ENCODE measurements around the gene TCAP. TPM values are rescaled to one million over a fixed set of nuclear protein-coding genes. Genes with fewer than 3 reads are reported as not detected.

Gene TCAP
- total and polyA plus RNA-seq, 10 of the 15 experiments (the other 5 are each of a cell fraction or from before 2014, with no cell fraction given): 0.17 to 1.0 (median 0.36) TPM; not detected in 3

DNA sequence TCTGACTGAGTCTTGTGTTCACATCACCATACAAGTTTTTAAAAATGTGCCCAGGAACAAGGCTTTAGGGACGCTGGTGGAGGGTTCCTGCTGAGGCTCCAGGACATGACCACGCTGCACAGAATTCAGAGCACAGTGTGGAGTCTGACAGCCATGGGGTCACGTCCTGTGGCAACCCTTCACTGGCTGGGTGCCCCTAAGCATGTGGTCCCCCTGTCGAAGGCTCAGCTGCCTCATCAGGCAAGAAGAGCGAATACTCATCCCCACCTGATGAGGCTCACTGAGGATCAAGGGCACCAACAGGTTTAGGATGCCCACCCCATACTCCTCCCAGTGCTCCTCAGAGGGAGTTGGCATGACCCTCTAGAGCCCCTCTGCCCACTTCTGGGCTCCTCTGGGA is 9.0 kb downstream of the TCAP start:
- 40% methylated on average over 5 of the region's 5 CpGs for WGBS (ENCODE audit: insufficient coverage, insufficient replicate concordance, low lambda C conversion rate, missing lambda C conversion rate)
- SMC1A ChIA-PET (ENCODE audit: uncharacterized antibody, unreplicated experiment): interaction anchor here (0.8 to 2.0 kb wide), 4 partner anchors 14 to 56 kb away, joined by 4 to 11 read pairs (median 4); partner anchors contain the start of genes MIEN1 and PGAP3
- H3K27ac ChIP-seq (ENCODE audit: control insufficient read depth, insufficient read depth): no peak overlapping the region
- in situ Hi-C loops (cut with MboI): no loop called here
- intact Hi-C loops (cut with micrococcal nuclease; ENCODE audit: unreplicated experiment): no loop called here
- no peak for TF ChIP-seq POU2F2 (IDR thresholded peaks at IDR 0.05; ENCODE audit: borderline replicate concordance, low read depth, low read length)
- TF ChIP-seq SPI1 (IDR thresholded peaks at IDR 0.05; ENCODE audit: borderline replicate concordance, insufficient read depth, low read depth, low read length): no peak
- TF ChIP-seq POLR2AphosphoS2 (IDR thresholded peaks at IDR 0.05; ENCODE audit: low read depth, low read length): no peak
- TF ChIP-seq, protein P1, sequence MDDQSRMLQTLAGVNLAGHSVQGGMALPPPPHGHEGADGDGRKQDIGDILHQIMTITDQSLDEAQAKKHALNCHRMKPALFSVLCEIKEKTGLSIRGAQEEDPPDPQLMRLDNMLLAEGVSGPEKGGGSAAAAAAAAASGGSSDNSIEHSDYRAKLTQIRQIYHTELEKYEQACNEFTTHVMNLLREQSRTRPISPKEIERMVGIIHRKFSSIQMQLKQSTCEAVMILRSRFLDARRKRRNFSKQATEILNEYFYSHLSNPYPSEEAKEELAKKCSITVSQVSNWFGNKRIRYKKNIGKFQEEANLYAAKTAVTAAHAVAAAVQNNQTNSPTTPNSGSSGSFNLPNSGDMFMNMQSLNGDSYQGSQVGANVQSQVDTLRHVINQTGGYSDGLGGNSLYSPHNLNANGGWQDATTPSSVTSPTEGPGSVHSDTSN (IDR thresholded peaks at IDR 0.05; ENCODE audit: insufficient replicate concordance, low read depth, low read length): no peak
- TF ChIP-seq, protein P2, sequence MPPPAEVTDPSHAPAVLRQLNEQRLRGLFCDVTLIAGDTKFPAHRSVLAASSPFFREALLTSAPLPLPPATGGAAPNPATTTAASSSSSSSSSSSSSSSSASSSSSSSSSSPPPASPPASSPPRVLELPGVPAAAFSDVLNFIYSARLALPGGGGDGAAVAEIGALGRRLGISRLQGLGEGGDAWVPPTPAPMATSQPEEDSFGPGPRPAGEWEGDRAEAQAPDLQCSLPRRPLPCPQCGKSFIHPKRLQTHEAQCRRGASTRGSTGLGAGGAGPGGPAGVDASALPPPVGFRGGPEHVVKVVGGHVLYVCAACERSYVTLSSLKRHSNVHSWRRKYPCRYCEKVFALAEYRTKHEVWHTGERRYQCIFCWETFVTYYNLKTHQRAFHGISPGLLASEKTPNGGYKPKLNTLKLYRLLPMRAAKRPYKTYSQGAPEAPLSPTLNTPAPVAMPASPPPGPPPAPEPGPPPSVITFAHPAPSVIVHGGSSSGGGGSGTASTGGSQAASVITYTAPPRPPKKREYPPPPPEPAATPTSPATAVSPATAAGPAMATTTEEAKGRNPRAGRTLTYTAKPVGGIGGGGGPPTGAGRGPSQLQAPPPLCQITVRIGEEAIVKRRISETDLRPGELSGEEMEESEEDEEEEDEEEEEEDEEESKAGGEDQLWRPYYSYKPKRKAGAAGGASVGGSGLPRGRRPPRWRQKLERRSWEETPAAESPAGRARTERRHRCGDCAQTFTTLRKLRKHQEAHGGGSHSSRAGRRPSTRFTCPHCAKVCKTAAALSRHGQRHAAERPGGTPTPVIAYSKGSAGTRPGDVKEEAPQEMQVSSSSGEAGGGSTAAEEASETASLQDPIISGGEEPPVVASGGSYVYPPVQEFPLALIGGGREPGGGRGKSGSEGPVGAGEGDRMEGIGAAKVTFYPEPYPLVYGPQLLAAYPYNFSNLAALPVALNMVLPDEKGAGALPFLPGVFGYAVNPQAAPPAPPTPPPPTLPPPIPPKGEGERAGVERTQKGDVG (CRISPR knock-in tag; IDR thresholded peaks at IDR 0.05): no peak
- no peak for TF ChIP-seq CREB1 (IDR thresholded peaks at IDR 0.05; ENCODE audit: low read depth)
- no peak for TF ChIP-seq RBBP5 (conservative IDR thresholded peaks at IDR 0.05)
- no peak for TF ChIP-seq PAX8 (IDR thresholded peaks at IDR 0.05)
- TF ChIP-seq, protein P3, sequence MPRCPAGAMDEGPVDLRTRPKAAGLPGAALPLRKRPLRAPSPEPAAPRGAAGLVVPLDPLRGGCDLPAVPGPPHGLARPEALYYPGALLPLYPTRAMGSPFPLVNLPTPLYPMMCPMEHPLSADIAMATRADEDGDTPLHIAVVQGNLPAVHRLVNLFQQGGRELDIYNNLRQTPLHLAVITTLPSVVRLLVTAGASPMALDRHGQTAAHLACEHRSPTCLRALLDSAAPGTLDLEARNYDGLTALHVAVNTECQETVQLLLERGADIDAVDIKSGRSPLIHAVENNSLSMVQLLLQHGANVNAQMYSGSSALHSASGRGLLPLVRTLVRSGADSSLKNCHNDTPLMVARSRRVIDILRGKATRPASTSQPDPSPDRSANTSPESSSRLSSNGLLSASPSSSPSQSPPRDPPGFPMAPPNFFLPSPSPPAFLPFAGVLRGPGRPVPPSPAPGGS (IDR thresholded peaks at IDR 0.05; ENCODE audit: borderline replicate concordance, insufficient read depth, low read depth, low read length, poor library complexity, severe bottlenecking): no peak
- no peak for TF ChIP-seq SP1 (IDR thresholded peaks at IDR 0.05; ENCODE audit: low read depth, low read length)
- TF ChIP-seq NFYB (IDR thresholded peaks at IDR 0.05; ENCODE audit: insufficient read depth, low read depth, low read length): no peak
- TF ChIP-seq RFX5 (IDR thresholded peaks at IDR 0.05; ENCODE audit: low read depth, low read length): no peak
- no peak for TF ChIP-seq NFXL1 (IDR thresholded peaks at IDR 0.05; ENCODE audit: borderline replicate concordance)
- no peak for TF ChIP-seq ZNF207 (IDR thresholded peaks at IDR 0.05; ENCODE audit: borderline replicate concordance)
- TF ChIP-seq EZH2 (IDR thresholded peaks at IDR 0.05; ENCODE audit: borderline replicate concordance, control insufficient read depth, low read depth, low read length): no peak
- BruUV-seq (replicated peaks): no TSS peak
- FAIRE-seq: no peak
- H2AFZ ChIP-seq (ENCODE audit: control insufficient read depth, low read depth, low read length): no peak overlapping the region
- no peak overlapping the region for H3K9ac ChIP-seq (ENCODE audit: control insufficient read depth, insufficient read depth, low read length)
- no peaks in the 10 kb centered on the region for H3K79me2 ChIP-seq (ENCODE audit: control insufficient read depth, insufficient read depth, low read length)
- CTCF ChIA-PET: interaction anchor here (1.1 to 9.1 kb wide), 6 partner anchors 14 to 57 kb away, joined by 3 to 114 read pairs (median 30); partner anchors contain the start of genes MIEN1 and PGAP3
- H3K4me3 ChIP-seq: no peak overlapping the region
- RAD21 ChIA-PET (ENCODE audit: unreplicated experiment): interaction anchor here (0.8 to 3.1 kb wide), 5 partner anchors 13 to 56 kb away, joined by 3 to 9 read pairs (median 6); partner anchors contain the start of genes MIEN1 and PGAP3
- H3K4me1 ChIP-seq (ENCODE audit: control insufficient read depth, insufficient read depth, low read length): peaks cover 26% of the 10 kb centered on the region
- no peak for ATAC-seq
- H4K20me1 ChIP-seq (ENCODE audit: control insufficient read depth, insufficient read depth): no peaks in the 10 kb centered on the region
- no peaks in the 10 kb centered on the region for H3K9me3 ChIP-seq (replicated peaks; ENCODE audit: control insufficient read depth, insufficient read depth, low read length)
- no peaks in the 10 kb centered on the region; a peak in 2 of 4 replicates for H3K27me3 ChIP-seq (replicated peaks in 1 of 2; ENCODE audit: control insufficient read depth in 2 of 2, insufficient read depth in 2 of 2, low read length in 1 of 2)
- POLR2A ChIA-PET: interaction anchor here (1.1 to 2.6 kb wide), 2 partner anchors 14 to 190 kb away, joined by 3 to 9 read pairs; partner anchors contain the start of genes IKZF3 and PGAP3
- H3K36me3 ChIP-seq (ENCODE audit: control insufficient read depth in 2 of 2, insufficient read depth in 2 of 2, low read length in 1 of 2): no peaks in the 10 kb centered on the region
- no peak for DNase-seq (ENCODE audit: low read depth, low spot score)
- H3K4me2 ChIP-seq (ENCODE audit: control insufficient read depth, insufficient read depth): no peak overlapping the region
